WTC11 (cell line): ENCODE results near the gene SLC19A1. TPM values are rescaled to one million over a fixed set of nuclear protein-coding genes. Genes with fewer than 3 reads are reported as not detected.

Source experiments
- ATAC-seq: fragments of 200-7000 bp; cut with Tn5 transposase; 2 replicates; pipeline ENCODE4 v1.10.0; 2021; ENCODE audit warnings: mild to moderate bottlenecking, moderate library complexity
- CTCF ChIA-PET: fragments of 300-600 bp; sonication (Branson Sonifier 250); formaldehyde crosslinking; loops from one replicate; lab custom pipeline; 2021; ENCODE audit warnings: antibody characterized with exemption; lab: Charles Lee
- POLR2A ChIA-PET: fragments of 350-600 bp; sonication (Branson Sonifier 250); formaldehyde crosslinking; loops from one replicate; lab custom pipeline; 2021; ENCODE audit warnings: antibody characterized with exemption; lab: Charles Lee
- DNase-seq: peaks from one replicate; pipeline ENCODE4 v3.0.0; 2021; ENCODE audit warnings: low spot score
- H3K27ac Mint-ChIP-seq: 2 replicates; pipeline ENCODE4 v1.8.0; 2021; ENCODE audit warnings: mixed read lengths
- H3K27me3 Mint-ChIP-seq: 2 replicates; pipeline ENCODE4 v1.8.0; 2021; ENCODE audit warnings: low read depth, mild to moderate bottlenecking, moderate library complexity, mixed read lengths
- H3K36me3 Mint-ChIP-seq: 2 replicates; pipeline ENCODE4 v1.8.0; 2021; ENCODE audit warnings: mixed read lengths
- H3K4me1 Mint-ChIP-seq: 2 replicates; pipeline ENCODE4 v1.8.0; 2022; ENCODE audit warnings: mixed read lengths
- H3K4me3 Mint-ChIP-seq: 2 replicates; pipeline ENCODE4 v1.8.0; 2021; ENCODE audit warnings: mild to moderate bottlenecking, moderate library complexity, mixed read lengths
- H3K9me3 Mint-ChIP-seq: 2 replicates; pipeline ENCODE4 v1.8.0; 2021; ENCODE audit warnings: mixed read lengths
- AFF4 ChIP-seq: sonication (generic); formaldehyde crosslinking; IDR thresholded peaks from 2 replicates; pipeline ENCODE4 v1.8.1; 2023; ENCODE audit warnings: mild to moderate bottlenecking, missing genetic modification reagents, borderline replicate concordance
- FOXK1 ChIP-seq: sonication (generic); formaldehyde crosslinking; IDR thresholded peaks from 2 replicates; pipeline ENCODE4 v1.8.0; 2022; ENCODE audit warnings: mild to moderate bottlenecking, moderate library complexity, missing genetic modification reagents
- GTF2I ChIP-seq: fragments of 250-450 bp; sonication (Bioruptor Pico); conservative IDR thresholded peaks from 2 replicates; pipeline ENCODE4 v1.4.0; 2021; ENCODE audit warnings: mild to moderate bottlenecking
- IRF1 ChIP-seq: sonication (generic); formaldehyde crosslinking; IDR thresholded peaks from 2 replicates; pipeline ENCODE4 v1.8.0; 2023; ENCODE audit warnings: missing genetic modification reagents
- IRF2 ChIP-seq: sonication (generic); formaldehyde crosslinking; IDR thresholded peaks from 2 replicates; pipeline ENCODE4 v1.8.0; 2022; ENCODE audit warnings: low read depth, missing genetic modification reagents, borderline replicate concordance
- PRDM15 ChIP-seq: sonication (generic); formaldehyde crosslinking; IDR thresholded peaks from 2 replicates; pipeline ENCODE4 v1.8.0; 2022; ENCODE audit warnings: missing genetic modification reagents
- PRRX2 ChIP-seq: fragments of 250-450 bp; sonication (Bioruptor Pico); IDR thresholded peaks from 2 replicates; pipeline ENCODE4 v1.8.0; 2021; ENCODE audit warnings: mild to moderate bottlenecking
- RELA ChIP-seq: sonication (generic); formaldehyde crosslinking; IDR thresholded peaks from 2 replicates; pipeline ENCODE4 v1.8.1; 2022; ENCODE audit warnings: missing genetic modification reagents, mild to moderate bottlenecking, borderline replicate concordance
- SOX15 ChIP-seq: fragments of 250-450 bp; sonication (Bioruptor Pico); IDR thresholded peaks from 2 replicates; pipeline ENCODE4 v1.9.0; 2021; ENCODE audit warnings: mild to moderate bottlenecking
- SP1 ChIP-seq: sonication (generic); formaldehyde crosslinking; conservative IDR thresholded peaks from 2 replicates; pipeline ENCODE4 v1.8.1; 2022; ENCODE audit warnings: missing genetic modification reagents
- TCF7 ChIP-seq: sonication (generic); formaldehyde crosslinking; IDR thresholded peaks from 2 replicates; pipeline ENCODE4 v1.8.0; 2022; ENCODE audit warnings: mild to moderate bottlenecking, low read depth, missing genetic modification reagents, moderate library complexity
- ZNF281 ChIP-seq: sonication (generic); formaldehyde crosslinking; IDR thresholded peaks from 2 replicates; pipeline ENCODE4 v1.8.0; 2023; ENCODE audit warnings: mild to moderate bottlenecking, missing genetic modification reagents
- ZNF423 ChIP-seq: fragments of 250-450 bp; sonication (Bioruptor Pico); IDR thresholded peaks from 2 replicates; pipeline ENCODE4 v2.1.2; 2022; ENCODE audit warnings: mild to moderate bottlenecking, moderate library complexity
- total RNA-seq: library from RNA; stranded (reverse); gene quantifications from 3 replicates; pipeline ENCODE4 v1.2.3, GENCODE V29; 2021

The SLC19A1 gene
- total RNA-seq, 1 experiment from 2014 or later: 29.8 TPM

GRCh38 chr21:45543710-45544448, 1.6 kb upstream of the SLC19A1 start (continued):
- TF ChIP-seq ZNF281 (CRISPR knock-in tag): no peak
- TF ChIP-seq IRF1 (CRISPR knock-in tag): no peak
- no peak for TF ChIP-seq RELA (CRISPR knock-in tag)
- no peak for TF ChIP-seq SP1 (CRISPR knock-in tag)
- TF ChIP-seq GTF2I (CRISPR knock-in tag): no peak
- no peak for TF ChIP-seq TCF7 (CRISPR knock-in tag)
- TF ChIP-seq ZNF423 (CRISPR knock-in tag): no peak

GRCh38 chr21:45543371-45543709, 1.1 kb upstream of the SLC19A1 start:
- DNase-seq: no peak
- peak; percentile 7 for ATAC-seq
- H3K9me3 Mint-ChIP-seq: peaks cover 17% of the 10 kb centered on the region
- POLR2A ChIA-PET: no interaction called here
- no peaks in the 10 kb centered on the region for H3K36me3 Mint-ChIP-seq
- TF ChIP-seq SP1 (CRISPR knock-in tag): 0 out of 2 replicates have a peak, but pooled peaks have one; percentile 14
- TF ChIP-seq PRRX2 (CRISPR knock-in tag): no peak
- H3K27me3 Mint-ChIP-seq: peaks cover 18% of the 10 kb centered on the region
- H3K4me1 Mint-ChIP-seq: peaks cover 11% of the 10 kb centered on the region; the same call in 1 of the 2 replicates
- CTCF ChIA-PET: interaction anchor here (0.6 to 2.7 kb wide), 4 partner anchors 13 to 344 kb away, joined by 4 to 15 read pairs (median 6); no protein-coding TSS in a partner anchor
- H3K27ac Mint-ChIP-seq: no peak overlapping the region
- H3K4me3 Mint-ChIP-seq: peak overlapping the region; percentile 52

- Mint-ChIP-seq H3K27ac (no peak overlapping the region), H3K9me3 (peaks cover 13% of the 10 kb centered on the region), H3K4me3 (peak overlapping the region; percentile 52), H3K4me1 (peaks cover 10% of the 10 kb centered on the region; the same call in 1 of the 2 replicates), H3K36me3 (no peaks in the 10 kb centered on the region)
- DNase-seq: peak; percentile 46
- CTCF ChIA-PET: interaction anchor here (0.6 to 2.7 kb wide), 7 partner anchors 13 to 1617 kb away, joined by 3 to 15 read pairs (median 4); no protein-coding TSS in a partner anchor
- TF ChIP-seq SOX15 (CRISPR knock-in tag) (no peak), IRF2 (no peak), FOXK1 (no peak), ZNF281 (CRISPR knock-in tag) (0 out of 2 replicates have a peak, but pooled peaks have one; percentile 24), PRDM15 (CRISPR knock-in tag) (0 out of 2 replicates have a peak, but pooled peaks have one; percentile 32), AFF4 (CRISPR knock-in tag) (no peak)
- TF ChIP-seq, all 79 proteins: peak for 2
- ATAC-seq: peak; percentile 36
- POLR2A ChIA-PET: no interaction called here
- peaks cover 15% of the 10 kb centered on the region for H3K27me3 Mint-ChIP-seq
Measured at GRCh38 chr21:45542667-45543370, 579 bp upstream of the SLC19A1 start.
